B cell (primary cell): Measurements from ENCODE around the gene RAMAC.

ENCODE experiments used
- EZH2 ChIP-seq: IDR thresholded peaks from 2 replicates; pipeline ENCODE4 v1.6.1; 2012; ENCODE audit warnings: borderline replicate concordance, low read depth, mild to moderate bottlenecking, moderate library complexity, low read length; ENCODE audit not compliant: insufficient read depth, poor library complexity, severe bottlenecking
- TF ChIP-seq, protein P1 (sequence below): fragments of 200-600 bp; IDR thresholded peaks from one replicate; pipeline ENCODE4 v1.8.0; 2022; ENCODE audit warnings: antibody characterized with exemption, mild to moderate bottlenecking

DNA sequence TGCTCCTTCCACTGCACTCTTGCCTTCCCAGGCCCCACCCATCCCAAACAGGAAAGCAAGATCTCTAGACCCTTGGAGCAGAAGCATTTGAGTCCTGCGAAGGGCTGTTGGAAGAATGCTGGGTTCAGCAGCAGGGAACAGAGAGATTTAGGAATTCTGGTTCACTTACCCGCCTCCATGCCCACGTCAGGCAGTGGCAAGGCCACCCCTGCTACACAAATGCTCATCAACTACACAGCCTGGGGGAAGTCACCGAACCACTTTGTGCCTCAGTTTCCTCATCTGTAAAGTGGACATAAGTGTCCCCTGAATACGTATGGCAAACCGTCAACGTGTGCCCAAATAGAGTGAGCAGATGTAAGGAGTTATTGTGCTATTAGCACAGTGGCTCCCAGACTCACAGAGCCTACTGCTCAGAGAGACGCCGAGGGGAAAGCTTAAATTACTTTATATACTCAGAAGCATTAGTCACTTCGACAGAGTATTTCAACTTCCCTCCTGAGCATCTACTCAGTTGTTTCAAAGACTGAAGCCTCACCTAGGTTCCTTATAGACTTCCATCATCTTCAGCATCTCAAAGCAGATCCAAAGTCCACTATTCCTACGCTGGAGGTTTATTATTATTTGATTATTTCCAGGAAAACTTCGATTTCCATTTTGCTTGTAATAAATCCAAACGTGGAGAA is 34.4 kb upstream of the RAMAC start:
- TF ChIP-seq, protein P1, sequence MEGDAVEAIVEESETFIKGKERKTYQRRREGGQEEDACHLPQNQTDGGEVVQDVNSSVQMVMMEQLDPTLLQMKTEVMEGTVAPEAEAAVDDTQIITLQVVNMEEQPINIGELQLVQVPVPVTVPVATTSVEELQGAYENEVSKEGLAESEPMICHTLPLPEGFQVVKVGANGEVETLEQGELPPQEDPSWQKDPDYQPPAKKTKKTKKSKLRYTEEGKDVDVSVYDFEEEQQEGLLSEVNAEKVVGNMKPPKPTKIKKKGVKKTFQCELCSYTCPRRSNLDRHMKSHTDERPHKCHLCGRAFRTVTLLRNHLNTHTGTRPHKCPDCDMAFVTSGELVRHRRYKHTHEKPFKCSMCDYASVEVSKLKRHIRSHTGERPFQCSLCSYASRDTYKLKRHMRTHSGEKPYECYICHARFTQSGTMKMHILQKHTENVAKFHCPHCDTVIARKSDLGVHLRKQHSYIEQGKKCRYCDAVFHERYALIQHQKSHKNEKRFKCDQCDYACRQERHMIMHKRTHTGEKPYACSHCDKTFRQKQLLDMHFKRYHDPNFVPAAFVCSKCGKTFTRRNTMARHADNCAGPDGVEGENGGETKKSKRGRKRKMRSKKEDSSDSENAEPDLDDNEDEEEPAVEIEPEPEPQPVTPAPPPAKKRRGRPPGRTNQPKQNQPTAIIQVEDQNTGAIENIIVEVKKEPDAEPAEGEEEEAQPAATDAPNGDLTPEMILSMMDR: no peak
- TF ChIP-seq EZH2: no peak
